Effector memory CD8-positive, alpha-beta T cell (primary cell): ENCODE measurements around the gene C2CD4D.

Experiments used
- ATAC-seq: fragments of 150-1000 bp; cut with Tn5 transposase; replicated peaks from 2 replicates; pipeline ENCODE4 v1.10.0; 2021; ENCODE audit warnings: mild to moderate bottlenecking, moderate library complexity
- DNase-seq, 3 experiments: peaks; one replicate each; pipeline ENCODE4 v3.0.0; 2021
- H3K27ac Mint-ChIP-seq, 2 donors: one replicate each; pipeline ENCODE4 v1.8.0; 2022; ENCODE audit warnings: mild to moderate bottlenecking in 2 of 2, mixed read lengths in 2 of 2, moderate library complexity in 2 of 2
- H3K27me3 Mint-ChIP-seq, 2 donors: one replicate each; pipeline ENCODE4 v1.8.0; 2022; ENCODE audit warnings: mixed read lengths in 2 of 2
- H3K36me3 Mint-ChIP-seq: one replicate; pipeline ENCODE4 v1.8.0; 2022; ENCODE audit warnings: mild to moderate bottlenecking, moderate library complexity, mixed read lengths; ENCODE audit not compliant: insufficient read depth
- H3K4me1 Mint-ChIP-seq, 2 donors: one replicate each; pipeline ENCODE4 v1.8.0; 2022; ENCODE audit warnings: low read depth in 2 of 2, mixed read lengths in 2 of 2
- H3K4me3 Mint-ChIP-seq, 2 donors: one replicate each; pipeline ENCODE4 v1.8.0; 2022; ENCODE audit warnings: mild to moderate bottlenecking in 2 of 2, mixed read lengths in 2 of 2, moderate library complexity in 2 of 2
- H3K9me3 Mint-ChIP-seq, 2 donors: one replicate each; pipeline ENCODE4 v1.8.0; 2022; ENCODE audit warnings: mixed read lengths in 2 of 2

Gene C2CD4D

DNA sequence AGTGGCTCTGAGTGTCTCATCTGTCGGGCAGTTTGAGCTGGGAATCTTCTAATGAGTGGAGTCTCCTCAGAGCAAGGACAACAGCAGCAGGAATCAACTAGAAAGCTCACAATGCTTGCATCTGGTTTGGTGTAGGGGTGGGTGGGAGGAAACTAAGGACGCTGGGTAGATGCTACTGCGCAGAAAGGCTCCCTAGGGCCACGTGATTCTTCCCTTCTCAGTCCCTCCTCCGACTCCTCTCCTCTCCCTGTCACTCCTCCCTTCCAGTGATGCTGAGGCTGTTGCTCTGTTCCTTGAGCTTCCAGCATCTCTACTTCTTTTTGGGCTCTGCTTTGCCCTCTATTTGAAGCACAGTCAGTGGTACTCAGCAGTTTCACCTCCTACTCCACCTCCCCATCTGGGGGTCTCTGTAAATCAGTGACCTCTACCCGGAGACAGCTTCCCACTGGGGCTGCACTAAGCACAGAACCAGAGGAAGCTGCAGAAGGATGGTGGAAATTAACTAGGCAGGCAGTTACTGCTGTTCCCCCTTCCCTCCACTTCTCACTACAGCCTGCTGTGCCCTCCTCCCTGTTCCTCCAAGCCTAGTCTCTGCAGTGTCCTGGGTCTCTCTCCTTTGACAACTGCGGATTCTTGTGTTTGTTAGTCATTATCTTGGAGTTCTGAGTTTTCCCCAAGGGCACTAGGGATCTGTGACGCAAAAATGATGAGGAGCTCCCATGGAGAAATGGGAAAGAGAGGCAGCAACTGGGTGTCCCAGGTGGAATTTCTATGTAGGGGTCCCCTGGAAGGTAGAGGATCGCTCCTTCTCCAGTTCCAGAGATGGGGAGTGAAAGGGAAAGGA lies 40.2 kb downstream of the C2CD4D start:
- H3K36me3 Mint-ChIP-seq = peaks cover 3% of the 10 kb centered on the region
- ATAC-seq (no peak), DNase-seq (no peak)
- peaks cover 18 to 32% of the 10 kb centered on the region in 2 donors for H3K4me1 Mint-ChIP-seq
- H3K27ac Mint-ChIP-seq = peak overlapping the region in 1 of 2 donors; percentile 17
- H3K27me3 Mint-ChIP-seq = no peaks in the 10 kb centered on the region
- H3K4me3 Mint-ChIP-seq = peak overlapping the region in 1 of 2 donors; percentile 67
- H3K9me3 Mint-ChIP-seq = no peaks in the 10 kb centered on the region

DNA sequence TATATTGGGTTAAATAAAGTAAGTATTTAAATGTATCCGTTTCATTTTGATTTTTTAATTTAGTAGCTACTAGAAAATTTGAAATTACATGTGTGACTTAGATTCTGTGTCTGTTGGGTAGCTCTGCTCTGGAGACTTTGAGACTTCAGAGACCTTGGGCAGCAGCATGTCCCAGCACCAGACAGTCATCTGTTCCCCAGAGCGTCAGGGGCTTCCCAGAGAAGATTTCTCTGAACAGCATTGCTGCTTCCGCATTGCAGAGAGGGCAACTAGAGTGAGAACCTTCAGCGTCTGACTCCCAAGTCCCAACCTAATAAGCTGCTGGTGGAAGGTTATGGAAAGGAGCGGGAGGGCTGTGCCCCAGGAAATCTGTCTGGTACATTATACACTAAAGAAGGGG lies 41.0 kb downstream of the C2CD4D start:
- no peaks in the 10 kb centered on the region for H3K27me3 Mint-ChIP-seq
- H3K9me3 Mint-ChIP-seq = no peaks in the 10 kb centered on the region
- no peak overlapping the region for H3K27ac Mint-ChIP-seq
- H3K4me1 Mint-ChIP-seq = peaks cover 18 to 28% of the 10 kb centered on the region in 2 donors
- DNase-seq = no peak
- no peak for ATAC-seq
- no peak overlapping the region for H3K4me3 Mint-ChIP-seq
- peaks cover 4% of the 10 kb centered on the region for H3K36me3 Mint-ChIP-seq

DNA sequence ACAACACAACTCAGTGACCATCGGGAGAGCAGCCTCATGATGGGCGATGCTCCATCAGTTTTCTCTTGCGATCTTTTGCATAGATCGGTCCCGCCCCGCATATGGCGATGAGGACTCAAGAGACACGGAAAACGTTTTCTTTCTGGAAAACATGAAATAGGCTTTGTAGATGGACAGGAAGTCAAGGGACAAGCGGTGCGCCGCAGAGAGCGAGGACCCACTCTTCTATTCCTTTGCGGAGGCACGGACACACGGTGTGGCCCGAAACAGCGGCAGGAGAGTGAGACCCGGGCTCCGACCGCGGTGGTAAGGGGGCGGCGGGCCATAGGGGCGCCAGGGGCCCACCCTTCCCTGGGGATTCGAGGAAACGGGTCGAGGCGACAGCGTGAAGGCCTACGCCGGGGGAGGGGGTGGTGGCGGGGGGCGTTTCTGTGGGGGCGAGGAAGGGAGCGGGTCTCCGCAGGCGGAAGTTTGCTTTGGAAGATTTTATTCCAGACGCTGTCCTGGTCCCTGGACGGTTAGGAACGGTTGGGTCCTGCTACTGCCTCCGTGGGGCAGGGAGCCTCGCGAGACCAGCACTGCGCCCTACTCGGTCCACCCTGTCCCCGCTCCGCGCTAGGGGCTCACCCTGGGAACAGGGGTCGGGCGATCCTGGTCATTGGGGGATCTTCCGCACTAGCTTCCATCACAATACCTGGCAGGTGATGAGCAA lies 48.5 kb downstream of the C2CD4D start:
- no peak for DNase-seq
- peak overlapping the region; percentile 88 to 89 for H3K27ac Mint-ChIP-seq
- H3K4me3 Mint-ChIP-seq = peak overlapping the region; percentile 98 to 99
- H3K36me3 Mint-ChIP-seq = peaks cover 19% of the 10 kb centered on the region
- H3K4me1 Mint-ChIP-seq = peaks cover 16 to 32% of the 10 kb centered on the region in 2 donors
- no peak for ATAC-seq
- no peaks in the 10 kb centered on the region for H3K27me3 Mint-ChIP-seq
- no peaks in the 10 kb centered on the region for H3K9me3 Mint-ChIP-seq

DNA sequence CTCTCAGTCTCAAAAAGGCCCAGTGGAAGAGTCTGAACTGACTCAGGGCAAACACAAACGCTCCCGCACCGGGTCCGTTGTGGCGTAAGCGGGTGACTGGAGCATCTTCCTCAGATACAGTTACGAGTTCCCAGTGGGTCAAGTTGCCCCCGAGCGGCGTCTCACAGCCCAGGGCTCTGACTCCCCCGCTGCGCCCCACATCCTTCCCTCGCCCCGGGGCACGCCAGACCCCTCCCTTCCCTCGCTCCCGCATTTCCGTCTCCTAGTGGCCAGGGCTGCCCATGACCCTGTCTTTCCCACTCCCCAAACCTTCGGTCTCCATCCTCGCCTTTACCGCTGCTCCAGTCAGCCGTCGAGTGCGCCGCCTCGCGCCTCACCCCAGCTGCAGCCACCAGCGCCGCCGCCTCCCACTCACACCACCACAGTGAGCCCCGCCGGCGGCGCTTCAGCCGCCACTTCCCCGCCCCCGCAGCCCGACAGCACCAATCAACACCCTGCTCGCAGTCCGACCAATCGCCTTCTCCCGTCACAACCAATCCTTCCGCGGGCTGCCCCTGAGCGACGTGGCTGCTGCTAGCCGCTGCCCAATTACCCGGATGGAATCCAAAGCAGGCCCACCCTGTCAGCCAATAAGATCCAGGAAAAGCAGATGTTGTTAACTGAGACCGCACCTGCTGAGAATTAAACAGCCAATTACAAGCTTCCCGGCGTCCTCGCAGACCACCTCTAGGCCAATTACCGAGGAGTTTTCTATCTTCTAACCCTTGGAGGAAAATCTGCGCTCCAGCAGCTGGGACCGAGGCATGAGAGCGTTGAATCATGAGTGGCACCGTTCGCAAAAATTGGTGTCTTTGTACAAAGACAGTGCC lies 49.3 kb downstream of the C2CD4D start, which contains the start of gene TDRKH:
Gene TDRKH, minus strand, starts transcription at position 430 of the 869 bp plus-strand sequence. CDS start 7,478 bp downstream, outside the sequence.
- peak; percentile 92 for ATAC-seq
- no peaks in the 10 kb centered on the region for H3K27me3 Mint-ChIP-seq
- peaks cover 19% of the 10 kb centered on the region for H3K36me3 Mint-ChIP-seq
- no peaks in the 10 kb centered on the region for H3K9me3 Mint-ChIP-seq
- peaks cover 16 to 32% of the 10 kb centered on the region in 2 donors for H3K4me1 Mint-ChIP-seq
- DNase-seq = peak; percentile 95 to 97 (median 95)
- peak within 1 kb of the TSS; percentile 88 to 89 for H3K27ac Mint-ChIP-seq
- H3K4me3 Mint-ChIP-seq = peak within 1 kb of the TSS; percentile 98 to 99
